Right cardiac atrium (tissue), 5 donors: ENCODE results near the gene CHAC1. TPM values are rescaled to one million over a fixed set of nuclear protein-coding genes. Genes with fewer than 3 reads are reported as not detected.

Source experiments
- ATAC-seq, 2 donors: fragments of 200-7000 bp; cut with Tn5 transposase; one replicate each; pipeline versions ENCODE4 v1.8.0 to v1.9.1; 2020; ENCODE audit warnings: moderate library complexity in 2 of 2, mild to moderate bottlenecking in 1 of 2
- DNase-seq, 3 donors: peaks; one replicate each; pipeline ENCODE4 v3.0.0-alpha.2; 2020
- H3K27ac ChIP-seq: one replicate; pipeline ENCODE4 v1.5.1; 2013; ENCODE audit warnings: mild to moderate bottlenecking, low read length, control low read depth, moderate library complexity
- H3K27me3 ChIP-seq: one replicate; pipeline ENCODE4 v1.6.1; 2013; ENCODE audit not compliant: control insufficient read depth, insufficient read depth
- H3K4me1 ChIP-seq: one replicate; pipeline ENCODE4 v1.6.1; 2013; ENCODE audit warnings: low read length; ENCODE audit not compliant: control insufficient read depth, insufficient read depth
- H3K4me3 ChIP-seq: one replicate; pipeline ENCODE4 v1.5.1; 2013; ENCODE audit warnings: low read length, control low read depth
- H3K9me3 ChIP-seq: one replicate; pipeline ENCODE4 v1.6.1; 2013; ENCODE audit warnings: low read length; ENCODE audit not compliant: control insufficient read depth
- WGBS: extraction: QIAGEN DNeasy Blood & Tissue Kit; methylation state at CpG from one replicate; pipeline ENCODE4 v1.1.7; 2013; 5-methylcytosine and 5-hydroxymethylcytosine counted together
- intact Hi-C, 4 donors: fragments of 100-400 bp; cut with DNase I; formaldehyde crosslinking; loops; one replicate each; pipeline versions ENCODE4 v1.11.0 to v1.14.0; 2022 to 2023
- polyA plus RNA-seq: library from polyadenylated mRNA; stranded (reverse); fragments of 200-250 nt; gene quantifications from one replicate; pipeline ENCODE4 v1.2.3, GENCODE V29; 2013
- total RNA-seq, 4 donors: library from RNA; stranded (reverse); fragmentation: NEBNext Ultra II Directional; extraction: Animal tissue kit (Norgen Biotek cat#: 25700); gene quantifications; one replicate each; pipeline ENCODE4 v1.2.1, GENCODE V29; 2021
- donor health status: healthy with polysubstance abuse.
- donor health status: DM: no; HTN: yes; CAD: no.
- donor health status: DM: no; HTN: no; CAD: no.
- donor health status: DM: no; HTN: yes; CAD: no; lungs with severe emphysema.
- donor health status: DM: yes; HTN: yes; CAD: no.

Gene CHAC1
- total and polyA plus RNA-seq, 5 donors: 1.6 to 3.2 (median 1.8) TPM

- ATAC-seq (no peak), DNase-seq (peak in 1 of 3 donors; percentile 39)
- Histone ChIP-seq H3K4me3 (no peak overlapping the region), H3K4me1 (peaks cover 2% of the 10 kb centered on the region), H3K27me3 (no peaks in the 10 kb centered on the region), H3K27ac (no peak overlapping the region), H3K9me3 (no peaks in the 10 kb centered on the region)
- intact Hi-C loops: no loop called here
- WGBS: 40% methylated on average over 30 of the region's 30 CpGs
These were observed 27.8 kb upstream of the CHAC1 start for GRCh38 chr15:40925495-40925862.

GRCh38 chr15:40925863-40926658, 27.2 kb upstream of the CHAC1 start:
- H3K4me3 ChIP-seq: no peak overlapping the region
- H3K9me3 ChIP-seq: no peaks in the 10 kb centered on the region
- H3K27ac ChIP-seq: no peak overlapping the region
- H3K4me1 ChIP-seq: peaks cover 2% of the 10 kb centered on the region
- intact Hi-C loops: no loop called here
- 26% methylated on average over 61 of the region's 61 CpGs for WGBS
- no peaks in the 10 kb centered on the region for H3K27me3 ChIP-seq
- ATAC-seq: no peak
- DNase-seq: peak in 1 of 3 donors; percentile 60

GRCh38 chr15:40926659-40927494, 26.4 kb upstream of the CHAC1 start:
- Histone ChIP-seq H3K4me3 (no peak overlapping the region), H3K9me3 (no peaks in the 10 kb centered on the region), H3K4me1 (peaks cover 2% of the 10 kb centered on the region), H3K27ac (no peak overlapping the region), H3K27me3 (no peaks in the 10 kb centered on the region)
- ATAC-seq: no peak
- DNase-seq: peak in 1 of 3 donors; percentile 56
- 40% methylated on average over 33 of the region's 33 CpGs for WGBS
- intact Hi-C loops: no loop called here

- intact Hi-C loops: no loop called here
- WGBS: 13% methylated on average over 23 of the region's 24 CpGs
- peaks cover 2% of the 10 kb centered on the region for H3K4me1 ChIP-seq
- ATAC-seq (no peak), DNase-seq (peak in 1 of 3 donors; percentile 62)
- no peaks in the 10 kb centered on the region for H3K9me3 ChIP-seq
- H3K27ac ChIP-seq: no peak overlapping the region
- H3K4me3 ChIP-seq: peak overlapping the region; percentile 65
- no peaks in the 10 kb centered on the region for H3K27me3 ChIP-seq
These were observed 25.8 kb upstream of the CHAC1 start for GRCh38 chr15:40927495-40927872.

GRCh38 chr15:40927873-40928806, 25.1 kb upstream of the CHAC1 start:
- WGBS: 2% methylated on average over 68 of the region's 68 CpGs
- DNase-seq (peak in 1 of 3 donors; percentile 71), ATAC-seq (no peak)
- peak overlapping the region; percentile 65 for H3K4me3 ChIP-seq
- intact Hi-C loops: no loop called here
- H3K4me1 ChIP-seq: peaks cover 2% of the 10 kb centered on the region
- H3K9me3 ChIP-seq: no peaks in the 10 kb centered on the region
- no peaks in the 10 kb centered on the region for H3K27me3 ChIP-seq
- H3K27ac ChIP-seq: no peak overlapping the region

GRCh38 chr15:40928821-40929659, 24.2 kb upstream of the CHAC1 start, which contains the start of gene DLL4:
TSS of gene DLL4 (plus strand) at chr15:40929340. CDS start at chr15:40929669, 329 bp downstream.
- peaks cover 2% of the 10 kb centered on the region for H3K4me1 ChIP-seq
- ATAC-seq (peak; percentile 63 to 82), DNase-seq (peak; percentile 76 to 90 (median 85))
- peak within 1 kb of the TSS; percentile 65 for H3K4me3 ChIP-seq
- H3K9me3 ChIP-seq: no peaks in the 10 kb centered on the region
- peak within 1 kb of the TSS; percentile 27 for H3K27ac ChIP-seq
- intact Hi-C loops: no loop called here
- under 1% methylated on average over 71 of the region's 71 CpGs for WGBS
- H3K27me3 ChIP-seq: no peaks in the 10 kb centered on the region

- Histone ChIP-seq H3K27me3 (no peaks in the 10 kb centered on the region), H3K9me3 (no peaks in the 10 kb centered on the region), H3K4me1 (peaks cover 2% of the 10 kb centered on the region), H3K27ac (peak overlapping the region; percentile 27), H3K4me3 (peak overlapping the region; percentile 65)
- under 1% methylated on average over 56 of the region's 56 CpGs for WGBS
- ATAC-seq (peak; percentile 42 to 51), DNase-seq (peak in 2 of 3 donors; percentile 82)
- intact Hi-C loops: loop anchor here in 1 of 4 donors (2.0 kb wide), 1 partner anchor 25 kb away; no protein-coding TSS in a partner anchor
These were observed 23.4 kb upstream of the CHAC1 start for GRCh38 chr15:40929660-40930429.

GRCh38 chr15:40930430-40931299, 22.6 kb upstream of the CHAC1 start:
- intact Hi-C loops: loop anchor here in 1 of 4 donors (2.0 kb wide), 1 partner anchor 26 kb away; no protein-coding TSS in a partner anchor

More at GRCh38 chr15:40930430-40931299, 22.6 kb upstream of the CHAC1 start:
- peaks cover 2% of the 10 kb centered on the region for H3K4me1 ChIP-seq
- peak overlapping the region; percentile 27 for H3K27ac ChIP-seq
- ATAC-seq: peak; percentile 32 to 69
- H3K27me3 ChIP-seq: no peaks in the 10 kb centered on the region
- under 1% methylated on average over 46 of the region's 46 CpGs for WGBS
- no peaks in the 10 kb centered on the region for H3K9me3 ChIP-seq
- H3K4me3 ChIP-seq: peak overlapping the region; percentile 65
- peak; percentile 72 to 89 (median 86) for DNase-seq
